Ectodermal cell (in vitro differentiated cells): Measurements from ENCODE around the gene FXYD2.

Experiments used
- H3K27ac ChIP-seq: 2 replicates; pipeline ENCODE4 v1.7.0; 2013; ENCODE audit warnings: mild to moderate bottlenecking, low read depth, low read length; ENCODE audit not compliant: insufficient read depth, poor library complexity, severe bottlenecking
- H3K27me3 ChIP-seq: 2 replicates; pipeline ENCODE4 v1.7.0; 2013; ENCODE audit warnings: mild to moderate bottlenecking, low read length; ENCODE audit not compliant: insufficient read depth, control insufficient read depth, poor library complexity, severe bottlenecking
- H3K36me3 ChIP-seq: one replicate; pipeline ENCODE4 v1.7.0; 2013; ENCODE audit warnings: low read length; ENCODE audit not compliant: control insufficient read depth, insufficient read depth
- H3K4me1 ChIP-seq: one replicate; pipeline ENCODE4 v1.7.0; 2013; ENCODE audit warnings: low read length; ENCODE audit not compliant: control insufficient read depth, insufficient read depth
- H3K4me3 ChIP-seq: 2 replicates; pipeline ENCODE4 v1.7.0; 2013; ENCODE audit warnings: low read depth, low read length, control low read depth; ENCODE audit not compliant: insufficient read depth
- H3K9me3 ChIP-seq: 2 replicates; pipeline ENCODE4 v1.7.0; 2013; ENCODE audit warnings: mild to moderate bottlenecking, low read length, moderate library complexity; ENCODE audit not compliant: control insufficient read depth
- WGBS, 2 experiments: methylation state at CpG; one replicate each; pipeline ENCODE4 v1.1.7; 2013; ENCODE audit warnings: missing lambda C conversion rate in 2 of 2; 5-methylcytosine and 5-hydroxymethylcytosine counted together

FXYD2 gene

GRCh38 chr11:117782101-117782500 is 42.4 kb downstream of the FXYD2 start:
- 88 to 89% methylated on average over 11 of the region's 11 CpGs for WGBS, 2 experiments
- H3K27ac ChIP-seq = no peak overlapping the region
- H3K27me3 ChIP-seq = no peaks in the 10 kb centered on the region
- H3K4me1 ChIP-seq = no peaks in the 10 kb centered on the region
- H3K4me3 ChIP-seq = no peak overlapping the region
- H3K9me3 ChIP-seq = no peaks in the 10 kb centered on the region
- H3K36me3 ChIP-seq = no peaks in the 10 kb centered on the region

GRCh38 chr11:117781627-117782026 is 42.9 kb downstream of the FXYD2 start:
- Histone ChIP-seq H3K9me3 (no peaks in the 10 kb centered on the region), H3K4me1 (no peaks in the 10 kb centered on the region), H3K4me3 (no peak overlapping the region), H3K27ac (no peak overlapping the region), H3K27me3 (no peaks in the 10 kb centered on the region), H3K36me3 (no peaks in the 10 kb centered on the region)
- WGBS, 2 experiments = 90 to 93% methylated on average over 4 of the region's 4 CpGs

GRCh38 chr11:117780456-117780855 is 44.1 kb downstream of the FXYD2 start:
- H3K9me3 ChIP-seq = no peaks in the 10 kb centered on the region
- H3K27ac ChIP-seq = no peak overlapping the region
- H3K27me3 ChIP-seq = no peaks in the 10 kb centered on the region
- no peaks in the 10 kb centered on the region for H3K4me1 ChIP-seq
- no peaks in the 10 kb centered on the region for H3K36me3 ChIP-seq
- no peak overlapping the region for H3K4me3 ChIP-seq
- 91 to 92% methylated on average over 26 of the region's 26 CpGs for WGBS, 2 experiments

GRCh38 chr11:117774553-117774952 is 50.0 kb downstream of the FXYD2 start:
- Histone ChIP-seq H3K27ac (no peak overlapping the region), H3K4me1 (no peaks in the 10 kb centered on the region), H3K9me3 (no peaks in the 10 kb centered on the region), H3K4me3 (no peak overlapping the region), H3K36me3 (no peaks in the 10 kb centered on the region), H3K27me3 (no peaks in the 10 kb centered on the region)
- WGBS, 2 experiments = 94 to 99% methylated on average over 3 of the region's 3 CpGs

- Histone ChIP-seq H3K9me3 (no peaks in the 10 kb centered on the region), H3K4me1 (no peaks in the 10 kb centered on the region), H3K27ac (no peak overlapping the region), H3K36me3 (no peaks in the 10 kb centered on the region), H3K4me3 (no peak overlapping the region), H3K27me3 (no peaks in the 10 kb centered on the region)
- 92 to 94% methylated on average over 6 of the region's 6 CpGs for WGBS, 2 experiments
Measured at GRCh38 chr11:117772360-117772759, 52.2 kb downstream of the FXYD2 start.

- H3K9me3 ChIP-seq = no peaks in the 10 kb centered on the region
- no peaks in the 10 kb centered on the region for H3K4me1 ChIP-seq
- WGBS, 2 experiments = 94 to 96% methylated on average over 7 of the region's 7 CpGs
- H3K27ac ChIP-seq = no peak overlapping the region
- no peaks in the 10 kb centered on the region for H3K27me3 ChIP-seq
- no peaks in the 10 kb centered on the region for H3K36me3 ChIP-seq
- no peak overlapping the region for H3K4me3 ChIP-seq
Measured at GRCh38 chr11:117771841-117772240, 52.7 kb downstream of the FXYD2 start.

GRCh38 chr11:117771197-117771596 is 53.3 kb downstream of the FXYD2 start:
- Histone ChIP-seq H3K9me3 (no peaks in the 10 kb centered on the region), H3K4me1 (no peaks in the 10 kb centered on the region), H3K4me3 (no peak overlapping the region), H3K27ac (no peak overlapping the region), H3K27me3 (no peaks in the 10 kb centered on the region), H3K36me3 (no peaks in the 10 kb centered on the region)
- 92% methylated on average over 6 of the region's 6 CpGs for WGBS, 2 experiments

- H3K36me3 ChIP-seq = no peaks in the 10 kb centered on the region
- no peaks in the 10 kb centered on the region for H3K9me3 ChIP-seq
- no peak overlapping the region for H3K27ac ChIP-seq
- H3K4me1 ChIP-seq = no peaks in the 10 kb centered on the region
- WGBS, 2 experiments = 88 to 90% methylated on average over 4 of the region's 4 CpGs
- H3K27me3 ChIP-seq = no peaks in the 10 kb centered on the region
- H3K4me3 ChIP-seq = no peak overlapping the region
Measured at GRCh38 chr11:117770061-117770460, 54.5 kb downstream of the FXYD2 start.
